Activated T-helper 17 cell treated with anti-CD3 and anti-CD28 coated beads, Interleukin-2, amount 50 U/mL, for 72 hours (primary cell): Measurements from ENCODE around the gene PHF21A. TPM values are rescaled to one million over a fixed set of nuclear protein-coding genes. Genes with fewer than 3 reads are reported as not detected.
A peak's percentile ranks its signal among the peaks of the same experiment; 100 is the strongest.
"Not testable (repeated sequence)": the region's sequence is repeated elsewhere in the genome, so short reads cannot be mapped to it uniquely, and the experiment has no call there.

Source experiments
- ATAC-seq: fragments of 150-1000 bp; cut with Tn5 transposase; replicated peaks from 2 replicates; pipeline ENCODE4 v1.10.0; 2021; ENCODE audit warnings: mild to moderate bottlenecking, moderate library complexity
- H3K27ac Mint-ChIP-seq: one replicate; pipeline ENCODE4 v1.8.0; 2022; ENCODE audit warnings: mixed read lengths
- H3K27me3 Mint-ChIP-seq: one replicate; pipeline ENCODE4 v1.8.0; 2022; ENCODE audit warnings: mixed read lengths
- H3K36me3 Mint-ChIP-seq: one replicate; pipeline ENCODE4 v1.8.0; 2022; ENCODE audit warnings: low read depth, mild to moderate bottlenecking, mixed read lengths
- H3K4me1 Mint-ChIP-seq: one replicate; pipeline ENCODE4 v1.8.0; 2022; ENCODE audit warnings: mixed read lengths
- H3K4me3 Mint-ChIP-seq: one replicate; pipeline ENCODE4 v1.8.0; 2022; ENCODE audit warnings: mild to moderate bottlenecking, mixed read lengths
- H3K9me3 Mint-ChIP-seq: one replicate; pipeline ENCODE4 v1.8.0; 2022; ENCODE audit warnings: mixed read lengths
- total RNA-seq, 2 donors: library from RNA; stranded (reverse); gene quantifications; one replicate each; pipeline ENCODE4 v1.2.3, GENCODE V29; 2022

PHF21A gene
- total RNA-seq, 2 donors from 2014 or later = 33.5 to 91.7 TPM

- Mint-ChIP-seq H3K4me3 (no peak overlapping the region), H3K27me3 (no peaks in the 10 kb centered on the region), H3K9me3 (no peaks in the 10 kb centered on the region), H3K36me3 (no peaks in the 10 kb centered on the region), H3K4me1 (peaks cover 10% of the 10 kb centered on the region), H3K27ac (no peak overlapping the region)
- ATAC-seq = no peak
Measured at GRCh38 chr11:46130286-46130940, 9.2 kb upstream of the PHF21A start.

- no peaks in the 10 kb centered on the region for H3K9me3 Mint-ChIP-seq
- H3K27ac Mint-ChIP-seq = no peak overlapping the region
- H3K4me1 Mint-ChIP-seq = peaks cover 10% of the 10 kb centered on the region
- ATAC-seq = no peak
- H3K36me3 Mint-ChIP-seq = no peaks in the 10 kb centered on the region
- H3K4me3 Mint-ChIP-seq = no peak overlapping the region
- H3K27me3 Mint-ChIP-seq = no peaks in the 10 kb centered on the region
Measured at GRCh38 chr11:46129133-46129532, 7.9 kb upstream of the PHF21A start.

- peak overlapping the region; percentile 5 for H3K27ac Mint-ChIP-seq
- H3K9me3 Mint-ChIP-seq = no peaks in the 10 kb centered on the region
- peak overlapping the region; percentile 43 for H3K4me3 Mint-ChIP-seq
- peaks cover 15% of the 10 kb centered on the region for H3K4me1 Mint-ChIP-seq
- ATAC-seq = peak; percentile 94
- no peaks in the 10 kb centered on the region for H3K36me3 Mint-ChIP-seq
- no peaks in the 10 kb centered on the region for H3K27me3 Mint-ChIP-seq
Measured at GRCh38 chr11:46127150-46127638, 5.9 kb upstream of the PHF21A start.

GRCh38 chr11:46125284-46125683 is 4.0 kb upstream of the PHF21A start:
- Mint-ChIP-seq H3K4me1 (peaks cover 15% of the 10 kb centered on the region), H3K4me3 (no peak overlapping the region), H3K27ac (no peak overlapping the region), H3K27me3 (no peaks in the 10 kb centered on the region), H3K36me3 (peaks cover 4% of the 10 kb centered on the region), H3K9me3 (no peaks in the 10 kb centered on the region)
- ATAC-seq = no peak

GRCh38 chr11:46122945-46123715 is 1.9 kb upstream of the PHF21A start:
- Mint-ChIP-seq H3K27me3 (no peaks in the 10 kb centered on the region), H3K9me3 (no peaks in the 10 kb centered on the region), H3K36me3 (peaks cover 16% of the 10 kb centered on the region), H3K27ac (no peak overlapping the region), H3K4me1 (peaks cover 15% of the 10 kb centered on the region), H3K4me3 (peak overlapping the region; percentile 92)
- ATAC-seq = peak; percentile 12

GRCh38 chr11:46121724-46122477 is 647 bp upstream of the PHF21A start:
- H3K9me3 Mint-ChIP-seq = no peaks in the 10 kb centered on the region
- peak overlapping the region; percentile 91 for H3K27ac Mint-ChIP-seq
- H3K4me1 Mint-ChIP-seq = peaks cover 19% of the 10 kb centered on the region
- peak overlapping the region; percentile 92 for H3K4me3 Mint-ChIP-seq
- H3K27me3 Mint-ChIP-seq = no peaks in the 10 kb centered on the region
- H3K36me3 Mint-ChIP-seq = peaks cover 23% of the 10 kb centered on the region
- peak; percentile 57 for ATAC-seq

GRCh38 chr11:46120346-46121300 is 631 bp downstream of the PHF21A start:
- peaks cover 20% of the 10 kb centered on the region for H3K4me1 Mint-ChIP-seq
- H3K27me3 Mint-ChIP-seq = no peaks in the 10 kb centered on the region

GRCh38 chr11:46119352-46120216 is 1.7 kb downstream of the PHF21A start:
- Mint-ChIP-seq H3K4me3 (peak overlapping the region; percentile 92), H3K36me3 (peaks cover 33% of the 10 kb centered on the region), H3K9me3 (no peaks in the 10 kb centered on the region), H3K27ac (peak overlapping the region; percentile 91), H3K27me3 (no peaks in the 10 kb centered on the region), H3K4me1 (peaks cover 20% of the 10 kb centered on the region)
- peak; percentile 40 for ATAC-seq

More at GRCh38 chr11:46120346-46121300, 631 bp downstream of the PHF21A start:
- ATAC-seq = peak; percentile 29
- Mint-ChIP-seq H3K36me3 (peaks cover 33% of the 10 kb centered on the region), H3K27ac (peak overlapping the region; percentile 91), H3K4me3 (peak overlapping the region; percentile 92), H3K9me3 (no peaks in the 10 kb centered on the region)

GRCh38 chr11:46118702-46119351 is 2.4 kb downstream of the PHF21A start:
- peak overlapping the region; percentile 91 for H3K27ac Mint-ChIP-seq
- H3K4me3 Mint-ChIP-seq = peak overlapping the region; percentile 92
- H3K4me1 Mint-ChIP-seq = peaks cover 24% of the 10 kb centered on the region
- H3K9me3 Mint-ChIP-seq = no peaks in the 10 kb centered on the region
- ATAC-seq = no peak
- peaks cover 33% of the 10 kb centered on the region for H3K36me3 Mint-ChIP-seq
- no peaks in the 10 kb centered on the region for H3K27me3 Mint-ChIP-seq

- Mint-ChIP-seq H3K9me3 (no peaks in the 10 kb centered on the region), H3K36me3 (peaks cover 33% of the 10 kb centered on the region)
- ATAC-seq = no peak
Measured at GRCh38 chr11:46117842-46118241, 3.4 kb downstream of the PHF21A start.

GRCh38 chr11:46116712-46117037 is 4.6 kb downstream of the PHF21A start:
- not testable (repeated sequence) for ATAC-seq, H3K9me3 Mint-ChIP-seq, H3K27me3 Mint-ChIP-seq
- H3K27ac Mint-ChIP-seq = peak overlapping the region; percentile 91
- peak overlapping the region; percentile 92 for H3K4me3 Mint-ChIP-seq
- peaks cover 24% of the 10 kb centered on the region for H3K4me1 Mint-ChIP-seq
- H3K36me3 Mint-ChIP-seq = peaks cover 33% of the 10 kb centered on the region

More at GRCh38 chr11:46117842-46118241, 3.4 kb downstream of the PHF21A start:
- Mint-ChIP-seq H3K27ac (peak overlapping the region; percentile 91), H3K27me3 (no peaks in the 10 kb centered on the region), H3K4me3 (peak overlapping the region; percentile 92), H3K4me1 (peaks cover 24% of the 10 kb centered on the region)

GRCh38 chr11:46116007-46116711 is 5.1 kb downstream of the PHF21A start:
- no peaks in the 10 kb centered on the region for H3K9me3 Mint-ChIP-seq
- H3K4me1 Mint-ChIP-seq = peaks cover 24% of the 10 kb centered on the region
- H3K36me3 Mint-ChIP-seq = peaks cover 33% of the 10 kb centered on the region
- H3K4me3 Mint-ChIP-seq = peak overlapping the region; percentile 92
- H3K27me3 Mint-ChIP-seq = no peaks in the 10 kb centered on the region
- ATAC-seq = peak; percentile 3
- peak overlapping the region; percentile 91 for H3K27ac Mint-ChIP-seq
